Measurements from ENCODE around the gene MIB1.

DNA sequence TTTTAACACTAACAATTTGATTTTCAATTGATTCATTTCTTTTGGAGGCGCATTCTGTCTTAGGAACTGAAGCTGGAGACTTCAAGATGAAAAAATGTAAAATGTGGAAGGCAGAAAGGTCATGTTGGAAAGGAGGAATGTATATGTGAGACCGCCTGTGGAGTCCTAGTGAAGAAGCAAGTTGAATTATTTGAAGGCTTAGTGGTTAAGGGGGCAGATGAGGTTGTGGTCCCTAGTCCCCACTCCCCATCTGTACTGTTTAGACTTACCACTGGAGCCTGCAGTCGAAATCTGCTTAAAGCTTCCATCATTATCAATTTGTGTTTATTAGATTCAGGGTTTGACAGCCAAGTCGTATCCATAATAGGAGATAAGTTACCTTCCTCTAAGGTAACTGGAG is 15.4 kb upstream of the MIB1 start:
- TF ChIP-seq, protein P1, sequence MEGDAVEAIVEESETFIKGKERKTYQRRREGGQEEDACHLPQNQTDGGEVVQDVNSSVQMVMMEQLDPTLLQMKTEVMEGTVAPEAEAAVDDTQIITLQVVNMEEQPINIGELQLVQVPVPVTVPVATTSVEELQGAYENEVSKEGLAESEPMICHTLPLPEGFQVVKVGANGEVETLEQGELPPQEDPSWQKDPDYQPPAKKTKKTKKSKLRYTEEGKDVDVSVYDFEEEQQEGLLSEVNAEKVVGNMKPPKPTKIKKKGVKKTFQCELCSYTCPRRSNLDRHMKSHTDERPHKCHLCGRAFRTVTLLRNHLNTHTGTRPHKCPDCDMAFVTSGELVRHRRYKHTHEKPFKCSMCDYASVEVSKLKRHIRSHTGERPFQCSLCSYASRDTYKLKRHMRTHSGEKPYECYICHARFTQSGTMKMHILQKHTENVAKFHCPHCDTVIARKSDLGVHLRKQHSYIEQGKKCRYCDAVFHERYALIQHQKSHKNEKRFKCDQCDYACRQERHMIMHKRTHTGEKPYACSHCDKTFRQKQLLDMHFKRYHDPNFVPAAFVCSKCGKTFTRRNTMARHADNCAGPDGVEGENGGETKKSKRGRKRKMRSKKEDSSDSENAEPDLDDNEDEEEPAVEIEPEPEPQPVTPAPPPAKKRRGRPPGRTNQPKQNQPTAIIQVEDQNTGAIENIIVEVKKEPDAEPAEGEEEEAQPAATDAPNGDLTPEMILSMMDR (IDR thresholded peaks at IDR 0.05; ENCODE audit: low read length): no peak
- TF ChIP-seq EZH2 (optimal IDR thresholded peaks at IDR 0.05; ENCODE audit: low read depth, low read length) (no peak), EZH2phosphoT487 (IDR thresholded peaks at IDR 0.05; ENCODE audit: low read length) (no peak)

Data from MM.1S (cell line).